HG02943 (cell line): Measurements from ENCODE around the gene ATP8A2.

Experiments
- ATAC-seq: cut with Tn5 transposase; IDR thresholded peaks from one replicate; pipeline ENCODE4 v1.9.1; 2021; ENCODE audit warnings: mild to moderate bottlenecking, low read depth, moderate library complexity; ENCODE audit not compliant: unreplicated experiment

Gene ATP8A2

GRCh38 chr13:25679159-25679558 lies 307.4 kb downstream of the ATP8A2 start:
- no peak for ATAC-seq

- ATAC-seq = no peak
Observed at GRCh38 chr13:25679936-25680335, 308.2 kb downstream of the ATP8A2 start.

GRCh38 chr13:25682276-25682675 lies 310.5 kb downstream of the ATP8A2 start:
- no peak for ATAC-seq

- no peak for ATAC-seq
Observed at GRCh38 chr13:25683056-25683455, 311.3 kb downstream of the ATP8A2 start.

GRCh38 chr13:25683662-25684370 lies 312.0 kb downstream of the ATP8A2 start:
- ATAC-seq = no peak

- ATAC-seq = no peak
Observed at GRCh38 chr13:25684491-25684890, 312.7 kb downstream of the ATP8A2 start.

- no peak for ATAC-seq
Observed at GRCh38 chr13:25686831-25687470, 315.2 kb downstream of the ATP8A2 start.

- ATAC-seq = no peak
Observed at GRCh38 chr13:25687471-25688225, 315.9 kb downstream of the ATP8A2 start.

- ATAC-seq = no peak
Observed at GRCh38 chr13:25688536-25688935, 316.8 kb downstream of the ATP8A2 start.

GRCh38 chr13:25689539-25689938 lies 317.8 kb downstream of the ATP8A2 start:
- ATAC-seq = no peak

- no peak for ATAC-seq
Observed at GRCh38 chr13:25690582-25690981, 318.8 kb downstream of the ATP8A2 start.

GRCh38 chr13:25691654-25692053 lies 319.9 kb downstream of the ATP8A2 start:
- no peak for ATAC-seq

GRCh38 chr13:25692099-25692498 lies 320.3 kb downstream of the ATP8A2 start:
- ATAC-seq = no peak

GRCh38 chr13:25699056-25699455 lies 327.3 kb downstream of the ATP8A2 start:
- ATAC-seq = no peak

GRCh38 chr13:25699600-25699999 lies 327.8 kb downstream of the ATP8A2 start:
- ATAC-seq = no peak

- no peak for ATAC-seq
Observed at GRCh38 chr13:25701304-25701703, 329.5 kb downstream of the ATP8A2 start.

- ATAC-seq = no peak
Observed at GRCh38 chr13:25702386-25702785, 330.6 kb downstream of the ATP8A2 start.

GRCh38 chr13:25707726-25708125 lies 336.0 kb downstream of the ATP8A2 start:
- no peak for ATAC-seq

GRCh38 chr13:25708268-25708667 lies 336.5 kb downstream of the ATP8A2 start:
- ATAC-seq = no peak

- no peak for ATAC-seq
Observed at GRCh38 chr13:25709088-25709487, 337.3 kb downstream of the ATP8A2 start.

- no peak for ATAC-seq
Observed at GRCh38 chr13:25715760-25716159, 344.0 kb downstream of the ATP8A2 start.
